ENCODE data around the gene ROBO1. TPM values are rescaled to one million over a fixed set of nuclear protein-coding genes. Genes with fewer than 3 reads are reported as not detected.

Gene ROBO1
- total RNA-seq, 2 donors from 2014 or later: 7.6 to 19.7 TPM

- no peak for DNase-seq (ENCODE audit: low spot score)
- no peak overlapping the region for H3K4me3 ChIP-seq
- H3K27ac ChIP-seq: no peak overlapping the region
- H3K27me3 ChIP-seq: no peaks in the 10 kb centered on the region
- H3K36me3 ChIP-seq: no peaks in the 10 kb centered on the region
- no peak for TF ChIP-seq CTCF (IDR thresholded peaks at IDR 0.05)
- H3K9me3 ChIP-seq: peaks cover 0 to 14% of the 10 kb centered on the region in 2 donors
- H3K4me1 ChIP-seq: no peaks in the 10 kb centered on the region
Observed at GRCh38 chr3:79047581-79047980, 720.2 kb downstream of the ROBO1 start.

GRCh38 chr3:79041621-79042020 lies 726.2 kb downstream of the ROBO1 start:
- no peak overlapping the region for H3K27ac ChIP-seq
- DNase-seq (ENCODE audit: low spot score): no peak
- no peaks in the 10 kb centered on the region for H3K9me3 ChIP-seq
- no peak for TF ChIP-seq CTCF (IDR thresholded peaks at IDR 0.05)
- no peaks in the 10 kb centered on the region for H3K27me3 ChIP-seq
- no peaks in the 10 kb centered on the region for H3K36me3 ChIP-seq
- no peak overlapping the region for H3K4me3 ChIP-seq
- H3K4me1 ChIP-seq: no peaks in the 10 kb centered on the region

- H3K9me3 ChIP-seq: no peaks in the 10 kb centered on the region
- no peak for TF ChIP-seq CTCF (IDR thresholded peaks at IDR 0.05)
Observed at GRCh38 chr3:79040701-79041100, 727.1 kb downstream of the ROBO1 start.

GRCh38 chr3:79040091-79040490 lies 727.7 kb downstream of the ROBO1 start:
- Histone ChIP-seq H3K27me3 (no peaks in the 10 kb centered on the region), H3K4me1 (no peaks in the 10 kb centered on the region), H3K9me3 (no peaks in the 10 kb centered on the region), H3K4me3 (no peak overlapping the region), H3K27ac (no peak overlapping the region), H3K36me3 (no peaks in the 10 kb centered on the region)
- TF ChIP-seq CTCF (IDR thresholded peaks at IDR 0.05): no peak
- no peak for DNase-seq (ENCODE audit: low spot score)

More at GRCh38 chr3:79040701-79041100, 727.1 kb downstream of the ROBO1 start:
- H3K27me3 ChIP-seq: no peaks in the 10 kb centered on the region
- H3K27ac ChIP-seq: no peak overlapping the region
- no peak overlapping the region for H3K4me3 ChIP-seq
- no peak for DNase-seq (ENCODE audit: low spot score)
- no peaks in the 10 kb centered on the region for H3K36me3 ChIP-seq
- no peaks in the 10 kb centered on the region for H3K4me1 ChIP-seq

- Histone ChIP-seq H3K4me1 (no peaks in the 10 kb centered on the region), H3K27me3 (no peaks in the 10 kb centered on the region), H3K4me3 (no peak overlapping the region), H3K27ac (no peak overlapping the region), H3K36me3 (no peaks in the 10 kb centered on the region), H3K9me3 (no peaks in the 10 kb centered on the region)
- TF ChIP-seq CTCF (IDR thresholded peaks at IDR 0.05): no peak
- DNase-seq (ENCODE audit: low spot score): no peak
Observed at GRCh38 chr3:79039192-79039591, 728.6 kb downstream of the ROBO1 start.

- H3K4me1 ChIP-seq: no peaks in the 10 kb centered on the region
Observed at GRCh38 chr3:79038636-79039035, 729.2 kb downstream of the ROBO1 start.

More at GRCh38 chr3:79038636-79039035, 729.2 kb downstream of the ROBO1 start:
- Histone ChIP-seq H3K36me3 (no peaks in the 10 kb centered on the region), H3K27ac (no peak overlapping the region), H3K9me3 (no peaks in the 10 kb centered on the region), H3K27me3 (no peaks in the 10 kb centered on the region), H3K4me3 (no peak overlapping the region)
- TF ChIP-seq CTCF (IDR thresholded peaks at IDR 0.05): no peak
- no peak for DNase-seq (ENCODE audit: low spot score)

Measured in right atrium auricular region (tissue), 2 donors.